ENCODE results near the gene TECPR2.

DNA sequence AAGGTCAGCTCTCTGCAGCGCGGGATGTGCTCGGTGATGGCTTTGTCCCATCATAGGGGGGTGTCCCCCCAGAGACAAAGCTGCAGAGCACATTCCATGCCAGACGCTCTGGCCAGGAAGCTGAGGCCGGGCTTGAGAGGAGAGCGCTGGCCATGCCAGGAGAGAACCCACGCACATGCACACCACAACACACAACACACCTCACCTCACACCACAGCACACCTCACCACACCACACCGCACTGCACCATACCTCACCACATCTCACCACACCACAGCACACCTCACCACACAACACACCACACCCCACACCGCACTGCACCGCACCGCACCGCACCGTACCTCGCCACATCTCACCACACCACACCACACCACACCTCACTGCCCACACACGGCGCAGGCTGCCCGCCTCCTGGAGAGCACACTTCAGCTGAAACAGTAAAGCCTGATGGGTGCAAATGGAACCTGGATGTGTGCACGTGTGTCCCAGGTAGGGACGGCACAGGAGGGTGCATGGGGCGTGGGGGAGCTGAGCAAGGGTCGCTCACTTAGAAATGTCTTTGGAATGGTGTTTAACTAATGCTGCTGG is 136.0 kb downstream of the TECPR2 start:
- TF ChIP-seq CSDC2 (CRISPR knock-in tag; IDR thresholded peaks at IDR 0.05): no peak
- TF ChIP-seq ZNF70 (CRISPR knock-in tag; IDR thresholded peaks at IDR 0.05): no peak
- TF ChIP-seq, protein P1, sequence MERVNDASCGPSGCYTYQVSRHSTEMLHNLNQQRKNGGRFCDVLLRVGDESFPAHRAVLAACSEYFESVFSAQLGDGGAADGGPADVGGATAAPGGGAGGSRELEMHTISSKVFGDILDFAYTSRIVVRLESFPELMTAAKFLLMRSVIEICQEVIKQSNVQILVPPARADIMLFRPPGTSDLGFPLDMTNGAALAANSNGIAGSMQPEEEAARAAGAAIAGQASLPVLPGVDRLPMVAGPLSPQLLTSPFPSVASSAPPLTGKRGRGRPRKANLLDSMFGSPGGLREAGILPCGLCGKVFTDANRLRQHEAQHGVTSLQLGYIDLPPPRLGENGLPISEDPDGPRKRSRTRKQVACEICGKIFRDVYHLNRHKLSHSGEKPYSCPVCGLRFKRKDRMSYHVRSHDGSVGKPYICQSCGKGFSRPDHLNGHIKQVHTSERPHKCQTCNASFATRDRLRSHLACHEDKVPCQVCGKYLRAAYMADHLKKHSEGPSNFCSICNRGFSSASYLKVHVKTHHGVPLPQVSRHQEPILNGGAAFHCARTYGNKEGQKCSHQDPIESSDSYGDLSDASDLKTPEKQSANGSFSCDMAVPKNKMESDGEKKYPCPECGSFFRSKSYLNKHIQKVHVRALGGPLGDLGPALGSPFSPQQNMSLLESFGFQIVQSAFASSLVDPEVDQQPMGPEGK (CRISPR knock-in tag; IDR thresholded peaks at IDR 0.05; ENCODE audit: borderline replicate concordance): no peak
- TF ChIP-seq, protein P2, sequence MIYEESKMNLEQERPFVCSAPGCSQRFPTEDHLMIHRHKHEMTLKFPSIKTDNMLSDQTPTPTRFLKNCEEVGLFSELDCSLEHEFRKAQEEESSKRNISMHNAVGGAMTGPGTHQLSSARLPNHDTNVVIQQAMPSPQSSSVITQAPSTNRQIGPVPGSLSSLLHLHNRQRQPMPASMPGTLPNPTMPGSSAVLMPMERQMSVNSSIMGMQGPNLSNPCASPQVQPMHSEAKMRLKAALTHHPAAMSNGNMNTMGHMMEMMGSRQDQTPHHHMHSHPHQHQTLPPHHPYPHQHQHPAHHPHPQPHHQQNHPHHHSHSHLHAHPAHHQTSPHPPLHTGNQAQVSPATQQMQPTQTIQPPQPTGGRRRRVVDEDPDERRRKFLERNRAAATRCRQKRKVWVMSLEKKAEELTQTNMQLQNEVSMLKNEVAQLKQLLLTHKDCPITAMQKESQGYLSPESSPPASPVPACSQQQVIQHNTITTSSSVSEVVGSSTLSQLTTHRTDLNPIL (CRISPR knock-in tag; IDR thresholded peaks at IDR 0.05; ENCODE audit: low read depth): no peak

Data from SK-N-SH treated with all-trans-retinoic acid at 6 μM for 48 hours (cell line).